GM11168 (cell line): ENCODE results near the gene BAIAP3.

Experiments used
- in situ Hi-C: fragments of 300-500 bp; cut with MboI; formaldehyde crosslinking; loops from one replicate; pipeline ENCODE4 v1.12.0; 2022; ENCODE audit warnings: low sequenced_read_pairs; ENCODE audit not compliant: unreplicated experiment

The BAIAP3 gene

GRCh38 chr16:1379304-1380076, 46.0 kb downstream of the BAIAP3 start:
- in situ Hi-C loops: no loop called here

GRCh38 chr16:1380195-1380594, 46.8 kb downstream of the BAIAP3 start:
- in situ Hi-C loops: no loop called here

GRCh38 chr16:1381612-1382406, 48.4 kb downstream of the BAIAP3 start:
- in situ Hi-C loops: no loop called here

- in situ Hi-C loops: no loop called here
Measured at GRCh38 chr16:1383556-1383955, 50.1 kb downstream of the BAIAP3 start.

GRCh38 chr16:1385232-1385631, 51.8 kb downstream of the BAIAP3 start:
- in situ Hi-C loops: no loop called here

- in situ Hi-C loops: no loop called here
Measured at GRCh38 chr16:1387331-1387730, 53.9 kb downstream of the BAIAP3 start.

GRCh38 chr16:1389762-1390161, 56.3 kb downstream of the BAIAP3 start:
- in situ Hi-C loops: no loop called here

GRCh38 chr16:1390239-1390779, 56.9 kb downstream of the BAIAP3 start:
- in situ Hi-C loops: no loop called here

GRCh38 chr16:1392826-1393225, 59.4 kb downstream of the BAIAP3 start:
- in situ Hi-C loops: no loop called here

GRCh38 chr16:1393613-1394176, 60.2 kb downstream of the BAIAP3 start:
- in situ Hi-C loops: no loop called here

- in situ Hi-C loops: no loop called here
Measured at GRCh38 chr16:1394367-1394951, 61.0 kb downstream of the BAIAP3 start.

- in situ Hi-C loops: no loop called here
Measured at GRCh38 chr16:1395444-1396031, 62.1 kb downstream of the BAIAP3 start.

GRCh38 chr16:1397779-1398178, 64.3 kb downstream of the BAIAP3 start:
- in situ Hi-C loops: no loop called here

GRCh38 chr16:1398351-1398750, 64.9 kb downstream of the BAIAP3 start:
- in situ Hi-C loops: no loop called here
